Suppressor macrophage treated with lipopolysaccharide for 1 hour (primary cell): ENCODE measurements around the gene TOMM20.

ENCODE experiments used
- DNase-seq, 3 donors: peaks; one replicate each; pipeline ENCODE4 v3.0.0-alpha.2; 2020 to 2022

Gene TOMM20

GRCh38 chr1:235133086-235133485 lies 4.4 kb upstream of the TOMM20 start:
- DNase-seq, result no peak

- no peak for DNase-seq
These were observed 3.3 kb upstream of the TOMM20 start for GRCh38 chr1:235131961-235132360.

DNA sequence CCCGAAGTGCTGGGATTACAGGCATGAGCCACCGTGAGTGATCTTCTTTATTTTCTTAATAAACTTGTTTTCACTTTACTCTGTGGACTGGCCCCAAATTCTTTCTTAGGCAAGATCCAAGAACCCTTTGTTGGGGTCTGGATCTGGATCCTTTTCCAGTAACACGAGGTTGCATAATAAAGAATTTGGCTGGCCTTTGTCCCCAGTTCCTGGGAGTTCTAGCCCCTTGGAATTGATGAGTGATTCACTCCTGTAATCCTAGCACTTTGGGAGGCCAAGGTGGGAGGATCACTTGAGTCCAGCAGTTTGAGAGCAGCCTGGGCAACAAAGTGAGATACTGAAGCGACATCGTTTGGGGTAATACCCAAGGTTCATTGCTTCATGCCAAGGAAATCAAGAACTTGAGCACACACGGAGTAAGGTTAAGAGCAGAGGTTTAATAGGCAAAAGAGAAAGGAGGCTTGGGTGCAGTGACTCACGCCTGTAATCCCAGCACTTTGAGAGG lies 2.2 kb upstream of the TOMM20 start:
- no peak for DNase-seq

DNA sequence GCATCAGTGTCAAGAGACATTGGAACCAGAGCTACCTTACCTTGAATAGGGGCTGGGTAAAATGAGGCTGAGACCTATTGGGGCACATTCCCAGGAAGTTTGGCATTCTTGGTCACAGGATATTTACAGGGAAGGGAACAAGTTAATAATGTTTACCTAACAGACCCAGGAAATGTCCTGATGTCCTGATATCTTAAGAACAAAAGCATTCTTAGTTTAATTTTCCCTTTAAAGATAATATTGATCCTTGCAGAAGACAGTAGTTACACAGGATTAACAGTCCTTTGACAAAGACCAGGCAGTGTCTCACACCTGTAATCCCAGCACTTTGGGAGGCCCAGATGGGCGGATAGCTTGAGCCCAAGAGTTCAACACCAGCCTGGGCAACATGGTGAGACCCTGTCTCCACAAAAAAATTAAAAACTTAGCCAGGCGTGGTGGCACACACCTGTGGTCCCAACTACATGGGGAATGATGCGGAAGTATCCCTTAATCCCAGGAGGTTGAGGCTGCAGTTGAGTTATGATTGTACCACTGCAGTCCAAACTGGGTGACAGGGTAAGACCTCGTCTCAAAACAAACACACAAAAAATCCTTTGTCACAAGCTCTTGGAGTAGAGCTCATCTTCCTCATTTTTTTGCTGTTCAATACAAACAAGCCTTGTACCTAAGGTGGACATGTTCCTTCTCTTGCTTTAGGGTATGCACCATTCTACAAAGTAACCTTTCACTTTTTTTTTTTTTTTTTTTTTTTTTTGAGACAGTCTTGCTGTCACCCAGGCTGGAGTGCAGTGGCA lies 1.3 kb upstream of the TOMM20 start:
- no peak for DNase-seq

GRCh38 chr1:235127732-235128455 lies 743 bp downstream of the TOMM20 start:
- DNase-seq, result peak in 1 of 3 donors; percentile 14

- no peak for DNase-seq
These were observed 1.4 kb downstream of the TOMM20 start for GRCh38 chr1:235127203-235127602.

GRCh38 chr1:235124665-235125064 lies 4.0 kb downstream of the TOMM20 start:
- DNase-seq, result peak in 1 of 3 donors; percentile 46

DNA sequence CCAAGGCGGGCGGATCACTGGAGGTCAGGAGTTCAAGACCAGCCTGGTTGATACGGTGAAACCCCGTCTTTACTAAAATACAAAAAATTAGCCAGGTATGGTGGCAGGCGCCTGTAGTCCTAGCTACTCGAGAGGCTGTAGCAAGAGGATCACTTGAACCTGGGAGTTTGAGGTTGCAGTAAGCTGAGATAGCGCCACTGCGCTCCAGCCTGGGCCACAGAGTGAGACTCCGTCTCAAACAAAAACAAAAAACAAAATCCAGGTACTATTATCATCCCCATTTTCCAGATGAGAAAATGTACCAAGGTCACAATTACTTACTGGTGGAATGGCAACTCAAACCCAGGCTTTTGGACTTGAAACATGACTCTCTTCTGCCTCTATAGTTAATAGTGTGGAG lies 4.5 kb downstream of the TOMM20 start:
- no peak for DNase-seq

DNA sequence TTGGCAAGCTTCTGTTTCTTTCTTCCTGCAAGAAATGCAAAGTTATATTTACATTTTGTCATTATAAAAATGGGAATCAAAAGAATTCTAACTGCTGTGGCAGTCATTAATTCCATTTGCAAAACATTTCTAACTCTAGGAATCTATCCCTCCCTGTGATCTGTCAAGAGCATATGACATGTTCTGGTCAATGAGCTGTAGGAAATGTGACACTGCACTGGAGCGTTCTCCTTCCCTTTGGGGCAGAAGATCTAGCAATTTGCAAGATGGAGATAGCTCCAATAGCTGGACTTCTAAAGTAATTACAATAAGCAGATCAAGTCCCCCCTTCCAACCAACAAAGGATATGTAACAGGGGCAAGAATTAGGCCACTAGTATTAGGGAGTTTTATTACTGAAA lies 6.3 kb downstream of the TOMM20 start:
- no peak for DNase-seq

GRCh38 chr1:235113183-235113917 lies 15.3 kb downstream of the TOMM20 start:
- DNase-seq, result no peak

DNA sequence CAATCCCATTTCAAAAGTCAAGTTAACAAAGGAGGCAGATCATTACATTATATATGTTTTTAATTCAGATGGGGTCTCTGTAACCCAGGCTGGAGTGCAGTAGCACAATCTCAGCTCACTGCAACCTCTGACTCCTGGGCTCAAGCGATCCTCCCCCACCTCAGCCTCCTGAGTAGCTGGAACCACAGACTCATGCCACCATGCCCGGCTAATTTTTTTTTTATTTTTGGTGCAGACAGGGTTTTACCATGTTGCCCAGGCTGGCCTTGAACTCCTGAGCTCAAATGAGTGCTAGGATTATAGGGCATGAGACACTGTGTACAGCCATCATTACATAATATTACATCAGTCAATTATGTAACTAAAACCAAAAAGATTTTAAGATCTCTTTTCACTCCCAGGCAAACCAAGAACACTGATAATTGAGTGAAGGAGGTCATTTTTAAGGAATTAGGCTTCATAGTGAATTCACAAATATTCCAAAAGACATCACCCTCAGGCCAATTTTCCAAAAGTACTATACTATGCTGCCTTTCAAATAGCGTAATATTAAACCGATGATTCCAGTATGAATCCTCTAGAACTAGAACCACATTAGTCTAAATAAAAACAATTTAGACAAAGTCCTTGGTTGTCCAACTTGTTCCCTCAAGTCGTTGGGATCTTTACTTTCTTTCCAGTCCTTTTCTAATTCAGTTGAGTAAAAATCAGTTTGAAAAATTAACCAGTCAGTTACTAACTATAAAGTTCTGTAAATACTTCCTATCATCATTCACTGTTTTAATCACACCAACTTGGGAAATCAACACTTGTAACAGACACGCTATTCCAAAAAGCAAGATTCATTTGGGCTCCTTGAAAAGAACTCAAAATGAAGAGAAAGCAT lies 16.1 kb downstream of the TOMM20 start:
- no peak for DNase-seq

GRCh38 chr1:235111107-235111506 lies 17.5 kb downstream of the TOMM20 start:
- no peak for DNase-seq

- no peak for DNase-seq
These were observed 19.8 kb downstream of the TOMM20 start for GRCh38 chr1:235108876-235109275.

- DNase-seq, result no peak
These were observed 20.4 kb downstream of the TOMM20 start for GRCh38 chr1:235108185-235108593.

- no peak for DNase-seq
These were observed 21.1 kb downstream of the TOMM20 start for GRCh38 chr1:235107368-235108184.

GRCh38 chr1:235106457-235106856 lies 22.2 kb downstream of the TOMM20 start:
- DNase-seq, result no peak

- no peak for DNase-seq
These were observed 23.3 kb downstream of the TOMM20 start for GRCh38 chr1:235105051-235106043.

DNA sequence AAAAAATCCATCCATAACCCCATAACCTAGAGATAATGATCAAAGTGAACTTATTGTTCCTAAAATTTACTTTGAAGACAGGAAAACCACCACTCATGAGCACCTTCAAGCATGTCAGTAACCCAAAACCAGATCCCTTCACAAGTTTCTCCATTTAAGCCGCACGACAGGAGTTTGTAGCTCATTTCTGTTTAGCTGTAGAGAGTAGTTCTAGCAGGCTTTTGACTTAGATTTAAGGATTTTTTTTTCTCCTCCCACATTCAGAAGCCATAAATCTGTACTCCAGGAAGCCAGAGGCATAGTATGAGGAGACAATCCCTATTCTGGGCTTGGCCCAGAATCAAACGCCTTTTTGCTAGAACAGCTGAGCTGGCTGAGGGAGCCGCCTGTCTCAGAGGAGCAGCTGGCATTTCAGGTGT lies 25.6 kb downstream of the TOMM20 start:
- no peak for DNase-seq

GRCh38 chr1:235102259-235102582 lies 26.4 kb downstream of the TOMM20 start:
- DNase-seq, result no peak

GRCh38 chr1:235101558-235102258 lies 26.9 kb downstream of the TOMM20 start:
- peak in 1 of 3 donors; percentile 36 for DNase-seq
